Skeletal muscle cell (primary cell): ENCODE data around the gene NOL6.
"Not testable (repeated sequence)": the region's sequence is repeated elsewhere in the genome, so short reads cannot be mapped to it uniquely, and the experiment has no call there.

Experiments
- DNase-seq: peaks from one replicate; pipeline ENCODE4 v3.0.0-alpha.2; 2010; ENCODE audit warnings: low read depth
- H3K4me3 ChIP-seq: 2 replicates; pipeline ENCODE4 v1.5.1; 2011; ENCODE audit warnings: low read depth, mild to moderate bottlenecking, control low read depth, low read length, moderate library complexity

NOL6 gene

GRCh38 chr9:33454661-33455026 is 19.1 kb downstream of the NOL6 start:
- DNase-seq, H3K4me3 ChIP-seq: not testable (repeated sequence)

GRCh38 chr9:33453999-33454660 is 19.6 kb downstream of the NOL6 start:
- no peak for DNase-seq
- H3K4me3 ChIP-seq: no peak overlapping the region

DNA sequence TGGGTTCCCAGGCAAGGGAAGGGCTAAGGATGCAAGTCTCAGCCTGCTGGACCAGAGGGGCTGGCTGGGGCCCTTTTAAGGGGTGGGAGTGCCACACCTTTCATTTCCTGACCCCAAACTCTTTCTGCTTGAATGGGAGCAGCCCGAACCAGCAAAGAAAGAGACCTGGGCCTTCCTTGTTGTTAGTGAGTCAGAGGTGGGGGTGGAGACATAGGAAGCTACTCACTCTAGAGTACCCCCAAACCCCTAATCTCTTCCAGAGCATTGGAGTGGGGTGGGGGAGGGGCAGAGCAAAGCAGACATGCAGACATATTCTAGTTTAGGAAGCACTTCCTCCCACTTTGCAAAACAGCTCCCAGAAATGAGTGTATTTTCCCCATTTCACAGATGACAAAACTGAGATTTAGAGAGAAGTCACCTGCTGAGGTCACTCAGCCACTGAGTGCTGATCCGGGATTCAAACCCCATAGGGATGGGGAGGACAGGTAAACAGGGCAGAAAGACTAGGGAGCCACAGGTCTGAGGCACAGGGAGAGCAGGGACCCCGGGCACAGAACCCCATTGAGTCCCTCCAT is 20.4 kb downstream of the NOL6 start:
- no peak overlapping the region for H3K4me3 ChIP-seq
- DNase-seq: no peak

DNA sequence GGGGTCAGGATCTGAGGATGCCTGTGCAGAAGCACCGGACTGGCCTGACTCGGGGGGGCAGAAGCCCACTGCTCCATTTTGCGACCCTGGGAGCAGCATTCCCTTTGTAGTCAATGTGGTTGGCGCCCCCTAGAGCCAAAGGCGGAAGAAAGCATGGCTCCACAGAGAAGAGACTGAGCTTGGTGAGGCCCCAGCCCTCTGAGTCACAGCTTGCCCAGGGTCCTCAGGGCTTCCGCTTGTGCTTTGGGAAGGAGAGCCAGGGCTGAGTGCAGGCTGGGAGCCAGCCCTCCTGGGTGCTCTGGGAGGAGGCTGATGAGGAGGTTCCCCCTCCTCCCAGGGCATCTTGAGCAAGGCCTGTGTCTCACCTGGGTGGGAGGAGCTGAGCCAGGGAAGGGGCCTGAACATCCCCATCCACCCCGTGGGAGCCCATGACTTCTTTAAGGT is 20.9 kb downstream of the NOL6 start:
- DNase-seq: peak; percentile 59
- H3K4me3 ChIP-seq: no peak overlapping the region

DNA sequence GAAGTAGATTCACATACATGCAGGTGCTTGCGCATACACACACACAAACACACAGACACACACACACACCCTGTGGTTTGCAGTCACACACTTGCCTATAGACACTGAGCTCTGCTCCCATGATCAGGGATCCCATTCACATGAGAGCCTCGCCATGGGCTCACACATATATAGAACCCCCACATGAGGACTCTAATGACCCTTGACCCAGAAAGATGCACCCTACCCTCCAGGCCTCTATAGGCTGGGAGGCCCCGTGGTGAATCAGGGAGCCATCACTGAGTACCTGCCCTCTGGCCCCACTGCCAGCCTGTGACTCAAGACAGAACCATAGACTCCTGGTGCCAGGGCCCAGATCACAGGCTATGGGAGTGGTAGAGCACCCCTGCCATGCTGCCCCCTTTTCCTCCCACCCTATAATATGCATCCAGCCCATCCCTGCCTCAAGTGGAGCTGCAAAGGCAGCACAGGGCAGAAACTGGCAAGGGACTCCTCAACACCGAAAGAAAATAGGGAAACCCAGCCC is 23.0 kb downstream of the NOL6 start:
- no peak overlapping the region for H3K4me3 ChIP-seq
- no peak for DNase-seq

GRCh38 chr9:33449715-33450114 is 24.0 kb downstream of the NOL6 start:
- DNase-seq: no peak
- no peak overlapping the region for H3K4me3 ChIP-seq

DNA sequence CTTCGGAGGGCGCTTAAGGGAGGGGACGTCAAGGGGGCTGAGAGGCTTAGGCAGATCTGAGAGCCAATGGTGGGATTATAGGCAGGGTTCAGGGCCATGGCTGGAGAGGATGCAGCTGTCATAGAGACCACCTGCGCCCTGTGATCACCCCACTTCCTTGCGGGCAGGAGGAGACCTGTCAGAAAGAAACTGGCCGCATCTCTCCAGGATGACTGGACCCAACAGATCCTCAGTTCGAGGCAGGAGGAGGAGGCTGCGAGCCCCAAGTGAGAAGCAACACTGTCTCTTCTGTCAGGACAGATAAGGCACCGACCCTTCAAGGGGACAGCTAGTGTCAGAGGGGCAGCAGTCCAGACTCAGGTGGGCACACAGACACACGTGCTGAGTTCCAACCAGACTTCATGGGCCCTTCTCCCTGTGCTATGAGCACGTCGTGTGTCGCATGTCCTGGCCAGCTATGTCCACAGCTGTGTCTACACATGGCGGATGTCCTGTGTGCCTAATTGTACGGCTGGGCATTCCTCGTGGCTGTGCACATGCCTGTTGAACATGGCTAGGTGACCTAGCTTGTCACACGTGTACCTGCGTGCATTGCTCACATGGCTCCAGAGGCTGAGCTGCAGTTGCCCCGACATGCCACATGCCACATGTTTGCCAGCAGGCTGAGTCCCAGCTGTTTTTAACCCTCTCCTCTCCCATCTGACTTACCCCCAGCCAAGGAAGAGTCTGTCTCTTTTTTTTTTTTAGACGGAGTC is 25.7 kb downstream of the NOL6 start:
- no peak for DNase-seq
- H3K4me3 ChIP-seq: peak overlapping the region; percentile 48

GRCh38 chr9:33446946-33447798 is 26.6 kb downstream of the NOL6 start, which contains the start of gene AQP3:
AQP3 (minus strand) TSS chr9:33447593; CDS start chr9:33447530, 63 bp downstream.
- DNase-seq: peak; percentile 50
- H3K4me3 ChIP-seq: peak within 1 kb of the TSS; percentile 48

- DNase-seq: peak; percentile 28
Measured at GRCh38 chr9:33446240-33446945, 27.3 kb downstream of the NOL6 start.

GRCh38 chr9:33445389-33446239 is 28.1 kb downstream of the NOL6 start:
- DNase-seq: no peak
- H3K4me3 ChIP-seq: no peak overlapping the region

More at GRCh38 chr9:33446240-33446945, 27.3 kb downstream of the NOL6 start:
- H3K4me3 ChIP-seq: peak overlapping the region; percentile 48

GRCh38 chr9:33443464-33444154 is 30.1 kb downstream of the NOL6 start:
- no peak for DNase-seq

GRCh38 chr9:33443047-33443446 is 30.7 kb downstream of the NOL6 start:
- DNase-seq: no peak
- H3K4me3 ChIP-seq: no peak overlapping the region

More at GRCh38 chr9:33443464-33444154, 30.1 kb downstream of the NOL6 start:
- no peak overlapping the region for H3K4me3 ChIP-seq

DNA sequence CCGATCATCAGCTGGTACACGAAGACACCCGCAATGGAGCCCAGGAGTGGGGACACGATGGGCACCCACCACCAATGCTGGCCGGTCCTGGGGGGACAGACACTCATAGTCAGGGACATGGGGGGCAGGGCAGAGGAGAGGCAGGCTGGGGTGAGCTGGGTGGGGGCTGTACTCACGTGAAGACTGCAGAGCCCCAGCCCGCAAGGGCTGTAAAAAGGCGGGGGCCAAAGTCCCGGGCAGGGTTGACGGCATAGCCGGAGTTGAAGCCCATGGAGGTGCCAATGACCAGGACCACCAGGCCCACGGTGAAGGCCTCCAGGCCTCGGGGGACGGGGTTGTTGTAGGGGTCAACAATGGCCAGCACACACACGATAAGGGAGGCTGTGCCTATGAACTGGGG is 31.6 kb downstream of the NOL6 start:
- no peak for DNase-seq
- no peak overlapping the region for H3K4me3 ChIP-seq

GRCh38 chr9:33440609-33441008 is 33.1 kb downstream of the NOL6 start:
- no peak for DNase-seq
- H3K4me3 ChIP-seq: no peak overlapping the region

DNA sequence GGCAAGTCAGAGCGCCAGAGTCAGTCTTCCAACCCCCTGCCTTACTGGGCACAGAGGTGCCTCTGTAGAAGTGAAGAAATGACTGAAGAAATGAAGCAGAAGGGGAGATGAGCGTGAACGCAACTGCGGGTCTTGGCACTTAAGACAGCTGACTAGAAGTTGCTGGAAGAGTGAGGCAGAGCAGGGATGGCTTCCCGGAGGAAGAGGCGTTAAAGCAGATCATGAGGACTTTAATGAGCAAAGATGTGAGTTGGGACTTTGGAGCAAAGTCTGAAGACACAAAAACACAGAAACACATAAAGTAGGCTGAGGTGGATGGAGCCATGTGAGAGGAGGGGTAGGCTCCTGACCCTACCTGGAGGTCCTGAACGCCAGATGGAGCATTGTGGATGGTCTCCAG is 33.5 kb downstream of the NOL6 start:
- no peak for DNase-seq
- no peak overlapping the region for H3K4me3 ChIP-seq

- DNase-seq: no peak
- H3K4me3 ChIP-seq: no peak overlapping the region
Measured at GRCh38 chr9:33439731-33440130, 34.0 kb downstream of the NOL6 start.

DNA sequence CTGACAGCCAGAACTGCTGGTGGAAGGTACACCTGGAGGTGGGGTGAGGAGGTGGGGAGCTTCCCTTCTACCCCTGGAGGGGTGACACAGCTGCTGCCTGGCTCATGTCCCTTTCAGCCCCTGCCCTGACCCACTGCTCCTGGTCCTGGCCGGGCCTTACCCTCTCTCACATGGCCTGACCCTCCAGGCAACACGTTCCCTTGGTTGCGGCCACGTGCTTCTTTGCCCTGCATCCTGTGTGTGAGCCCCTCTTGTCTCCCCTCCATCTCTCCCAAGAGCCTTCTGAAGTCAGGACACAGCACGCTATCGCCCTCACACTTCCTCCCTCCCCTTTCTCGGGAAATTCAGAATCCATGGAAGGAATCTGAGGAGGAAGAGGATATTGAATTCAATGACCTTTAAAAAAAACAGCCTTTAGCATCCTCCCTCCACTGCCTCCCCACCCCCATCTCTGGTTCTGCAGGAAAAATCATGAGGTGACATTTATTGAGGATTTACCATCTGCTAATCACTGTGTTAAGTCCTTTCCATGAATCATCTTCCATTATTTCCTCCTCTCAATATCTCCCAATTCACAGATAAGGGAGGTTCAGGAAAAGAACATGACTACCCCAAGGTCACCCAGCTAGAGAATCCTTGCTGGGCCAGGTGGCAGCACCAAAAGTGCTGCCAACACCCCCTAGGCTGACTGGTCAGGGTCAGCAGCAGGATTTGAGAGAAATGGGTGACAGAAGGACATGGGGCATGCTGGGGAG is 34.6 kb downstream of the NOL6 start:
- H3K4me3 ChIP-seq: no peak overlapping the region
- DNase-seq: no peak
